Progenitor cell of endocrine pancreas (in vitro differentiated cells): Measurements from ENCODE around the gene CENPVL1. TPM values are rescaled to one million over a fixed set of nuclear protein-coding genes. Genes with fewer than 3 reads are reported as not detected.
A peak's percentile ranks its signal among the peaks of the same experiment; 100 is the strongest.

ENCODE experiments used
- DNase-seq: peaks from one replicate; pipeline ENCODE4 v3.0.0; 2021; ENCODE audit warnings: low spot score; ENCODE audit not compliant: unreplicated experiment
- H3K27ac Mint-ChIP-seq: 2 replicates; pipeline ENCODE4 v1.8.0; 2021; ENCODE audit warnings: mild to moderate bottlenecking, moderate library complexity, mixed read lengths
- H3K27me3 Mint-ChIP-seq: 2 replicates; pipeline ENCODE4 v1.8.0; 2021; ENCODE audit warnings: mixed read lengths
- H3K36me3 Mint-ChIP-seq: 2 replicates; pipeline ENCODE4 v1.8.0; 2022; ENCODE audit warnings: mixed read lengths; ENCODE audit not compliant: insufficient read depth
- H3K4me1 Mint-ChIP-seq: 2 replicates; pipeline ENCODE4 v1.8.0; 2021; ENCODE audit warnings: low read depth, mixed read lengths
- H3K4me3 Mint-ChIP-seq: 2 replicates; pipeline ENCODE4 v1.8.0; 2021; ENCODE audit warnings: low read depth, mild to moderate bottlenecking, moderate library complexity, mixed read lengths
- H3K9me3 Mint-ChIP-seq: 2 replicates; pipeline ENCODE4 v1.8.0; 2021; ENCODE audit warnings: low read depth, mixed read lengths
- total RNA-seq: library from RNA; stranded (reverse); gene quantifications from 2 replicates; pipeline ENCODE4 v1.2.1, GENCODE V29; 2021
- TF ChIP-seq, protein P1 (sequence below): fragments of 200-600 bp; sonication (generic); IDR thresholded peaks from one replicate; pipeline ENCODE4 v1.5.0; 2021; ENCODE audit warnings: antibody characterized with exemption, mild to moderate bottlenecking; ENCODE audit not compliant: unreplicated experiment

Gene CENPVL1
- total RNA-seq, 1 donor from 2014 or later: 1.4 TPM

DNA sequence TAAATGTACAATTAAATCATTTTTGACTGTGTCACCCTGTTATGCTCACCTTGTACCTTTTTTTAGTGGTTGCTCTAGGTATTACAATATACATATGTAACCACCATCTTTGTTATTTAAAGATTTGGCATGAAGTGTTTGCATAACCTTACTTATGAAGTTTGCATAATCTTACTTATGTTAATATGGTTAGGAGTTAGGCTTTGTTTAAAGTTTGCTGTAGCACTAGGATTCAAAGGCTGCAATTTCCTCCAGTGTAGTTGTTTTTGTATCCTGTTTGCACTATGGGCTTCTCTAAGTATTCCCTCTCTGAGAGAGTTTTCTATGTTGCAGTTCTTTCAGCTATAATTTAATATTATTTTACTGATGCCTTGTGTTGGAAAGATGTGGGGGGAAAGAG, 17.9 kb downstream of the CENPVL1 start:
- DNase-seq: no peak
- peaks cover 2% of the 10 kb centered on the region for H3K9me3 Mint-ChIP-seq

DNA sequence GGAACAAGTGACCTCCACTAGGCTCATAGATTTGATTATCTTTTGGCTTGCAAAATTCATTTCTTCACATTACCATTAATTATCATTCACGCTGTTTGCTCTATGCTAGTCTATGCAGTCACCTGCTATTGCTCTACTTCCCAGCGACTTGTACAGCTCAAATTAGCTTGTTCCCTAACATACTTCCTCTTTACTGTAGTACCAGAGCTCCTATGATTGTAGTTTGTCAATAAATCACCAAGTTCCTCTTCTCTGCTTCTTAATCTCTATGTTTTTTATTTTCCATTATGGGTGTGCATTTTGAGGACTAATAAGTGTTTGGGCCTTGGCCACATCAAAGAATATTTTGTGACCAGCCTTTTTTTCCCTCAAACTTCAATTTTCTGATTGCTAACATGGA, 26.8 kb downstream of the CENPVL1 start:
- peaks cover 12% of the 10 kb centered on the region for H3K9me3 Mint-ChIP-seq
- TF ChIP-seq, protein P1, sequence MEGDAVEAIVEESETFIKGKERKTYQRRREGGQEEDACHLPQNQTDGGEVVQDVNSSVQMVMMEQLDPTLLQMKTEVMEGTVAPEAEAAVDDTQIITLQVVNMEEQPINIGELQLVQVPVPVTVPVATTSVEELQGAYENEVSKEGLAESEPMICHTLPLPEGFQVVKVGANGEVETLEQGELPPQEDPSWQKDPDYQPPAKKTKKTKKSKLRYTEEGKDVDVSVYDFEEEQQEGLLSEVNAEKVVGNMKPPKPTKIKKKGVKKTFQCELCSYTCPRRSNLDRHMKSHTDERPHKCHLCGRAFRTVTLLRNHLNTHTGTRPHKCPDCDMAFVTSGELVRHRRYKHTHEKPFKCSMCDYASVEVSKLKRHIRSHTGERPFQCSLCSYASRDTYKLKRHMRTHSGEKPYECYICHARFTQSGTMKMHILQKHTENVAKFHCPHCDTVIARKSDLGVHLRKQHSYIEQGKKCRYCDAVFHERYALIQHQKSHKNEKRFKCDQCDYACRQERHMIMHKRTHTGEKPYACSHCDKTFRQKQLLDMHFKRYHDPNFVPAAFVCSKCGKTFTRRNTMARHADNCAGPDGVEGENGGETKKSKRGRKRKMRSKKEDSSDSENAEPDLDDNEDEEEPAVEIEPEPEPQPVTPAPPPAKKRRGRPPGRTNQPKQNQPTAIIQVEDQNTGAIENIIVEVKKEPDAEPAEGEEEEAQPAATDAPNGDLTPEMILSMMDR: no peak
- H3K27me3 Mint-ChIP-seq: peaks cover 6% of the 10 kb centered on the region
- H3K4me1 Mint-ChIP-seq: no peaks in the 10 kb centered on the region
- no peak overlapping the region for H3K4me3 Mint-ChIP-seq
- no peak overlapping the region for H3K27ac Mint-ChIP-seq
- H3K36me3 Mint-ChIP-seq: no peaks in the 10 kb centered on the region
- DNase-seq: no peak

More for the DNA sequence above, 17.9 kb downstream of the CENPVL1 start:
- Mint-ChIP-seq H3K27ac (no peak overlapping the region), H3K4me3 (no peak overlapping the region), H3K4me1 (no peaks in the 10 kb centered on the region), H3K36me3 (no peaks in the 10 kb centered on the region), H3K27me3 (no peaks in the 10 kb centered on the region)
- TF ChIP-seq, protein P1: peak; percentile 9

DNA sequence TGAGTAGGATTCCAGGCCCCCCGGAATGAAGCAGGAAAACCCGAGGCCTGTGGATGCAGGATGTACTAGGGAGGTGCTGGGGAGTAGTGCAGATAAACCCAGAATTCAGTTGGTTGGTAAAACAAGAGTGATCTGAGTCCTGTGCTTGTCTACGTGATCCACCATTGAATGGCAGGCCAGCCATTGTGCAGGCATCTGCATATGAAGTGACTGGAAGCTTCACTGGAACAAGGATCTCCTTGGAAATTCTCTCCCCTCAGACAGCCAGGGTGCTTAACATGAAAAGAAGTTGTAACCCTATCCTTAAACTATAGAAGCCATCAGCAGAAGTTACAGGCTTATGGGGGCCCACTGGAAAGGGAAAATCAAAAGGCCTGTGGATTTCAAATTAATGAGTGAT, 32.3 kb downstream of the CENPVL1 start:
- Mint-ChIP-seq H3K27ac (no peak overlapping the region), H3K9me3 (peaks cover 12% of the 10 kb centered on the region)
- no peak for DNase-seq

DNA sequence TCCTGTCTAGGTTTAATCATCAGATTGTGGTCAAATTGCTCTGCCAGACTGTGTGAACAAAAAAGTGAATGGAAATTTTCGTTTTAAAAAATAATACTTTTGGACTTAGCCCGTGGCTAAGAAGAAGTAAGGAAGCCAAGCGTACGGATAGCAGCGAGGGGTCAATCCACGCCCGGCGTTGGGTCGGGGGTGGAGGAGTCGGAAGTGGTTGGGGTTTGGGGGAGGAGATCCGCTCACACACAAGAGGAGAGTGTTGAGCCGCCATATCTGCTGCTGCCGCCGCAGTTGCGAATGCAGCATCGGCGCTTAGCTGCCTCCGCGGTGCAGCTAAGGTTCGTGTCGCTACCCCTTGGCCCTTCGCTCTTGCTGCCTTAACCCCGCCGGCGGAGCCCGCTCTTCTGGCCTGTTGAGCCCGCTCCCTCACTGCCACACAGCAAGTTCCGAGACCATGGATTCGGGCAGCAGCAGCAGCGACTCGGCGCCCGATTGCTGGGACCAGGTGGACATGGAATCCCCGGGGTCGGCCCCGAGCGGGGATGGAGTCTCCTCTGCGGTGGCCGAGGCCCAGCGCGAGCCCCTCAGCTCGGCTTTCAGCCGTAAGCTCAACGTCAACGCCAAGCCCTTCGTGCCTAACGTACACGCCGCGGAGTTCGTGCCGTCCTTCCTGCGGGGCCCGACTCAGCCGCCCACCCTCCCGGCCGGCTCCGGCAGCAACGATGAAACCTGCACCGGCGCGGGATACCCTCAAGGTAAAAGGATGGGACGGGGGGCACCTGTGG, 33.1 kb downstream of the CENPVL1 start, which contains the start of gene GSPT2:
GSPT2 (plus strand) TSS at position 264 of the 779 bp plus-strand sequence; CDS start at position 449, 185 bp downstream.
- Mint-ChIP-seq H3K4me1 (peaks cover 13% of the 10 kb centered on the region), H3K27ac (peak within 1 kb of the TSS; percentile 94), H3K27me3 (peaks cover 6% of the 10 kb centered on the region), H3K9me3 (peaks cover 12% of the 10 kb centered on the region), H3K4me3 (peak within 1 kb of the TSS; percentile 83), H3K36me3 (peaks cover 12% of the 10 kb centered on the region)
- TF ChIP-seq, protein P1: no peak
- peak; percentile 28 for DNase-seq

More for the DNA sequence above, 32.3 kb downstream of the CENPVL1 start:
- peaks cover 13% of the 10 kb centered on the region for H3K4me1 Mint-ChIP-seq
- H3K36me3 Mint-ChIP-seq: peaks cover 12% of the 10 kb centered on the region
- H3K27me3 Mint-ChIP-seq: peaks cover 6% of the 10 kb centered on the region
- peak overlapping the region; percentile 83 for H3K4me3 Mint-ChIP-seq
- TF ChIP-seq, protein P1: no peak

DNA sequence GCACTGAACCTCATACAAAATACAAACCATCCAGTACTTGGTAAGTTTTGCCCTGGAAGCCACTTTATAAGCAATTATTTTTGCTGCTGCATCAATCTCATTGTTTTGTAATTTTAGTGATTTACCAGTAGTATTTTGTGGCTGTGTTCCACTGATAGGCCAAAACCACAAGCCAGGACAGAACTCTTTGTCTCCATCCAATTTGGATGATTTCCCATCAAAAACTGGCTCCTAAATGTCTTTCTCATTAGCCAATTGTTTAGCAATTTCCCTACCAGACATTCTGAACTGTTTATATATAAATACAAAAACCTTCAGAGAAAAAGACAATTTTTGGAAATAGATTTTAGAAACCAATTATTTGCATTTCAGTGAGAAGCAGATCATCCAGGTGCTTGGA, 37.4 kb downstream of the CENPVL1 start:
- TF ChIP-seq, protein P1: no peak
- Mint-ChIP-seq H3K27ac (no peak overlapping the region), H3K36me3 (peaks cover 12% of the 10 kb centered on the region), H3K9me3 (peaks cover 17% of the 10 kb centered on the region), H3K4me1 (peaks cover 13% of the 10 kb centered on the region), H3K27me3 (no peaks in the 10 kb centered on the region), H3K4me3 (no peak overlapping the region)
- DNase-seq: no peak
